Germinal center (tissue), 1 donor: ENCODE measurements around the gene RABEP1.

Experiments
- DNase-seq: peaks from one replicate; pipeline ENCODE4 v3.0.0; 2012; ENCODE audit warnings: mixed read lengths, low spot score

The RABEP1 gene

DNA sequence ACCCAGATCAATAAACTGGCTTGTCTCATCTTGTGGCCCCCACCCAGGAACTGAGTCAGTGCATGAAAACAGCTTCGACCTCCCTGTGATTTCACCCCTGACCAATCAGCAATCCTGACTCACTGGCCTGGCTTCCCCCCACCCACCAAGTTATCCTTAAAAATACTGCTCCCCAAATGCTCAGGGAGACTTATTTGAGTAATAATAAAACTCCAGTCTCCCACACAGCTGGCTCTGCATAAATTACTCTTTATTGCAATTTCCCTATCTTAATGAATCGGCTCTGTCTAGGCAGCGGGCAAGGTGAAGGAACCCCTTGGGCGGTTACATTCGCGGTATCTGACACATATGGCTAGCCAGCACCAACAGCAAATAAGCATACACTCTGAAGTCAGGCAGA lies 9.8 kb upstream of the RABEP1 start:
- no peak for DNase-seq

DNA sequence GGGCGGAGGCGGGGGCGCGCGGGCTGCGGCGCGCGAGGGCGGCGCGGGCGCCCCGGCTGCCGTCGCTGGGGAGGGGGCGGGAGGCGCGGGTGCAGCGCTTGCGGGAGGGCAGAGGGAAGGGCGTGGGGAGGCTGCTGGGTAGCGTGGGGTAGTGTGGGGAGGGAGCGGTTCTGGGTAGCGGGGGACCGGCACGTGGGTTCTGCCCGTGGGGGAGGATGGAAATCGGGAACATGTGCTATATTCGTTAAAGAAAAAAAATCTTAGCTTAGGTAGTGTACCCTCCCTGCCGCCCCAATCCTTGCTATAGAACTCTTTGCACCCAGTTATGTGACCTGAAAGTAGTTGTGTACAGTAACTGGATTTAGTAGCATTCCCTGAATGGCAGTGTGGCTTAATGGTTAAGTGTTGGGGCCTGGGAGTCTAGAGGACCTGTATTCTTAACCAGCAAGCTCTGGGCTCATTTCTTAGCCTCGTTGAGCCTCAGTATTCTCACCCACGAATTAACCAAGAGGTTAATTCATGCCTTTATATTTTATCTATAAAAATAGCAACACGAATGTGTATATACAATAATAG lies 646 bp downstream of the RABEP1 start:
- no peak for DNase-seq

DNA sequence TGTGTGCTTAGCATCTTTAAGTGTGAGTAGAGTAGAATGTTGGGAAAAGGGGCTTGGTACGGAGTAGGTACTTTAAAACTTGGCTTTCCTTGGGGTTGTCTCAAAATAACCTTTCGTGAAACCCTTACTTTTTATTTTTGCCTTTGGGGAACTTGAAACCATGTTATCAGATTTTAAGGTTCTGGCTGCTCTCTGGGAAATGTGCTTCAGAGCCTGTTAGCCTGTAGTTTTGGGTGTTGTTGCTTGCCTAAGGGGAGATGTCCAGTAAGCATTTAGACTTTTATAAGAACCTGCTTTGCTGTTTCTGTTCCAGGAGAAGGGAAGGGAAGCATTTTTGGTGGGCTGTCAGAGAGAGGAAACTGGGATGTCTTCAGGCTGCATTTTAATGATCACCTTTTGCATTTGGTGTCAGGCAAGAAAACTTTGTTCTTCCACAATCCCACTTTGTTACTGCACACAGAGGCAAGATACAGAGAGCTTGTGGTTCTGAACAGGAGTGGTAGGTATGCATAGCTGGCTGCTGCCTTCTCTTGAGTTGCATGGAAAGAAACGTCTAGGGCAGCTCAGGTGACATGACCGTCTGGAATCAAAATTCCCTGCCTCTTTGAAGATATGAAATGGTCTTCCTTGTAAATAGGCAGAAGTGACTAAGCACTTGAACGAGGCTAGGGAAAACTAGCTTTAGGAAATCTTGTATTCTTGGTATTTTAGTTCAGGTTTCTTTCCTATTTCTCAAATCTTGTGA lies 1.7 kb downstream of the RABEP1 start:
- no peak for DNase-seq

DNA sequence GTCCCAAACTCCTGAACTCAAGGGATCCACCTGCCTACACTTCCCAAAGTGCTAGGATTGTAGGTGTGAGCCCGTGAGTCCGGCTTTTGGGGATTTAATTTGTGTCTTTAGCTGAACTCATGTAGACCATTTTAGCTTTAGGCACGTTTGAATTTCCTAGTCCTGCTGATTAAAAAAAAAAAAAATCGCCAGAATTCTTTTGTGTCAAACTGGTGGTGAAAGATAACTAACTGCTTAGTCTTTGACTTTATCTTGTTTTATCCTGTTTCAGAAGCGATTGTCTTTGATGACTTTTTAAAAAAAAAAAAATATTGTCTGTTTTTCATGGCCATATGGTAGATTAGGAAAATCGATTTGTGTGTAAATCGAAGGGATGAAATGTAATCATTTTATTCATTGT lies 2.6 kb downstream of the RABEP1 start:
- DNase-seq: no peak

DNA sequence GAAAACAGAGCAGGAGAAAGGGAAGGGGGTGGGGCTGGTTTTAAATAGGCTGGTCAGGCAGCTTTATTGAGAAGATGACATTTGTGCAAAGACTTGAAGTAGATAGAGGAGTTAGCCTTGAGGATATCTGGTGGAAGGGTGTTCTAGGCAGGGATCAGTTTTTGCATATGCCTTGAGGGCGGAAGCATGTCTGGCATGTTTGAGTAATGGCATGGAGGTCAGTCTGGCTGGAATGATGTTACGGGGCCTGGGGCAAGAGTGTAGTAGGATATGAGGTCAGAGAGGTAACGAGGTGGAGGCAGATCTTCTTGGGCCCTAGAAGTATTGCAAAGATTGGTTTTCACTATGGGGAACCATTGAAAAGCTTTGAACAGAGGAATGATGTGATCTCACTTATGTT lies 4.8 kb downstream of the RABEP1 start:
- no peak for DNase-seq

DNA sequence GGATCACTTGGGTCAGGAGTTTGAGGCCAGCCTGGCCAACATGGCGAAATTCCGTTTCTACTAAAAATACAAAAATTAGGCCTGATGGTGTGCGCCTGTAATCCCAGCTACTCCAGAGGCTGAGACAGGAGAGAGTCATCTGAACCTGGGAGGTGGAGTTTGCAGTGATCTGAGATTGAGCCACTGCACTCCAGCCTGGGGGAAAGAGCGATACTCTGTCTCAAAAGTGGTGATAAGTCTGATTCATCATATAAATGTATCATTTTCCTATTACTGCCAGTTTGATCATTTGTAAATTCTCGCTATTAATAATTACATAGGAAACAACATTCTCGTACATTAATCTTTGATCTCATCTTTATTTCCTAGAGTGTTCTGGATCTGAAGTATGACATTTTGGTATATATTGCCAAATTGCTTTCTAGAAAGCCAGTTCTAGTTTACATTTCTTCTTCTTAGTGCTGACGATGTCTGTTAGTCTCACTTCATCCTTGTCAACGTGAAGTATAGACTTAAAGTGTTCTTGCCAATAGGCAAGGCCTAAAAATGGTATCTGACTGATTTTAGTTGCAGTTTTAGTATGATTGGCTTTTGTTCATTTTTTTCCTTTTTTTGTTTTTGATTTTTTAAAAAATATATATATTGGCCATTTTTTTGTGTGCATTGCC lies 9.7 kb downstream of the RABEP1 start:
- DNase-seq: no peak

DNA sequence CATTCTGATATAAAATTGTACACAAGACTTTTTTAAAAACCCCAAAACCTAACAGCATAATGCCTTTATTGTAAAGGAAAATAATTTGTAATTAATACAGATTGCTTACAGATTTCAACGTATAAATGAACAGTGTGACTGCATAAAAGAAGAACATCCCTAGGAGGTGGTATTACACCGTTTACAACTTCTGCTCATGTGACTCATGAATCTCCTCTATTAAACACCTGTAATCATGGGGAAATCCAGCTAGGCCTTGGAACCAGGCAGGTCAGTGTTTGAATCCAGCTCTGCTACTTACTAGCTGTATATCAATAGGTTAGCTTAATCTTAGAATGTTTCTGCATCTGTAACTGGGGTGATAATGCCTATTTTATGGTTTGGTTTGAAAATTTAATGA lies 15.2 kb downstream of the RABEP1 start:
- no peak for DNase-seq

DNA sequence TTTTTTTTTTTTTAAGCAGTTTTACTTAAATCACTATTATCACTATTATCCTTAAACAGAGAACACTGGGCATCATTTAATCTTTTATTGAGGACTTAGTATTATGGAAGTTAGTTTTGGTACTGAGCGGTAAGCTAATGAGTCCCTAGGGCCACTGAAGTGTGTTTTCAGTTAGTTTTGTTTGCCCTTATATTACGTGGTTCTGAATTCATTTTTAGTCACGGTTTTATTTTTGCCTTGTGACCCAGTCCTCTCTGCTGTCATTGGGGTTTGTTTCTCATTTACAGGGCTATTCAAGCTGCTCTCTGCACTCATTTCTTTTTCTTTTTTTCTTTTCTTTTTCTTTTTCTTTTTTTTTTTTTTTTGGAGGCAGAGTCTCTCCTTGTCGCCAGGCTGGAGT lies 17.3 kb downstream of the RABEP1 start:
- DNase-seq: no peak

DNA sequence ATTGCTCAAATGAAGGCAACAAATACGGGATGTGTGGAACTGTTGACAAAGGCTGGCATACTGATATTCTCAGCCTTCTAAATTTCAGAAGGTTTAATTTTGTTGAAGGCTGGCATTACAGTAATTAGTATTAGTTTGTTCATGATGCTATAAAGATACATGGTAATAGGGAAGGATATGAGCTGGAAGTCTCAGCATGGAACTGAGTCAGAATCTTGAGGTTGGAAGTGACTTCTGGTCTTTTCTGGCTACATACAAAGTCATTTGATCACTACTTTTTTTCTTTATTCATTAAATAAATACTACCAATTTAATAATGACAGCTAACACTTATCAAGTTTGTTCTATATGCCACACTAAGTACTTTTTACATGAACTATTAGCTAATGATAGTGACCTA lies 22.6 kb downstream of the RABEP1 start:
- DNase-seq: no peak

DNA sequence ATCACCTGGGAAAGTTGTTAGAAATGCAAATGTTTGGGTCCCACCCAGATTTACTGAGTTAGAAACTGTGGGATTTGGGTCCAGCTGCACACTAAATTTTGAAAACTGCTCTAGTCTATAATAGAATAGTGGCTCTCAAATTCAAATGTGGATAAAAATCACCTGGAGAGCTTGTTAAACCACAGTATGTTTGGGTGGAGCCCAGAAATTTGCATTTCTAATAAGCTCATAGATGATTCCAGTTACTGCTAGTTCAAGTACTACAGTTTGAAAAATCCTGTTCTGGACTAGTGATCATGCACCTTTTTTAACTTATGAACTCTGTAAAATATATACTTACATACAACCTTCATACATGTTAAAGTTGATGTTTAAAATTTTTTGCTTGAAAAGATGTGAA lies 27.8 kb downstream of the RABEP1 start:
- no peak for DNase-seq

DNA sequence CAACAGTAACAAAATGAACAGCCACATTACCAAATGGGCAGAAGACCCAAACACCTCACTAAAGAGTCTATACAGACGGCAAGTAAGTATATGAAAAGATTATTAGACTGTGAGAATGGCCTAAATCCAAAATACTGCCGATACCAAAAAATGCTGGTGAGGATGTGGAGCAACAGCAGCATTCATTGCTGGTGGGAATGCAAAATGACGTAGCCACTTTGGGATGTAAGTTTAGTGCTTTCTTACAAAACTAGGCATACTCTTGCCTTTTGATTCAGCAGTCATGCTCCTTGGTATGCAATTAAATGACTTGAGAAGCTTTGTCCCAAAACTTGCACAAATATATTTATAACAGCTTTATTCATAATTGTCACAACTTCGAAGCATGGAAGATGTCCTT lies 43.8 kb downstream of the RABEP1 start:
- DNase-seq: no peak

DNA sequence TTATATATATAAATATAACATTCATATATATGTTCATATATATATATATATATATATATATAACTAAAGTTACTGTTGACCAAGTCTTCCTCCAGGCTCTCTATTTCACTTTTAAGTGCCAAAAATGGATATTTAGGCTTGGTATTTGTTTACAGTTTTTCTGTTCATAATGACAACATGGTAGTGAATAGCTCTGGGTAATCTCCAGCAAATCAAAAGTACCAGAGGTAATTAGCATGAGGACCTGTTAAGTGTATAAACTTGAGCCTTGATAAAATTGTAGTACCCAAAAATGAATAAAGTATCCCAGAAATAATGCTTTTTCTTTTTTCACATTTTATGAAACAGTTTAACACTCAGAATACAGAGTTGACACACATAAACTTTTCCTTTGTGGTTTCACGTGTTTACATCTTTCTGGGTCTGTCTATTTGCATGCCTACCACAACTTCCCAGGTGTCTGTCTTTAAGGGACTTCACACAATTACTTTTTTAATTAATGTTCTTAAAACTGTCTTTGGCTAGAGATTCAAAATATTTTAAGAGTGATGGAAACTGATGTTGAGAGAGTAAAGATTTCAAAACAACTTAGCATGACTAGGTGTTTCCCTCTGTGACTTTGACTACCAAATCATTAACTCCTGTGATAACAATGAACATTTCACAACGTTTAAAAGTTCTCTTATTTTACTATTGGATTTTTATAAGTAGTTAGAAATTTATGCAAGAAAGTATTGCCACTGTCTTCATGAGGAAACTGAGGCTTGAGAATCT lies 47.9 kb downstream of the RABEP1 start:
- DNase-seq: peak; percentile 58

DNA sequence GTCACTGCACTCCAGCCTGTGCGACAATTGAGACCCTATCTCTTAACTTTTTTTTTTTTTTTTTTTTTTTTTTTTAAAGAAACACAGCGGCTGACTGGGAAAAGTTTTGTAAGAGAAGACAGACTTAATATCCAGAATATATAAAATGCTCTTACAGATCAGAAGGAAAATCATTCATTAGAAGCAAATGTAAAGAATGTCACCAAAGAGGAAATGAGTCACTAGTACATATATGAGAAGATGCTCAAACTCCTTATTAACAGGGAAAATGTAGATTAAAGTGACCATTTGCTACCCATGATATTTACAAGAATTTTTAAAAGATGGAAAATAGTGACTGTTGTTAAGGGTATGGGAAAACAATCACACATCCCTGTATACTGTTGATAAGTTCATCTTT lies 48.9 kb downstream of the RABEP1 start:
- DNase-seq: no peak

DNA sequence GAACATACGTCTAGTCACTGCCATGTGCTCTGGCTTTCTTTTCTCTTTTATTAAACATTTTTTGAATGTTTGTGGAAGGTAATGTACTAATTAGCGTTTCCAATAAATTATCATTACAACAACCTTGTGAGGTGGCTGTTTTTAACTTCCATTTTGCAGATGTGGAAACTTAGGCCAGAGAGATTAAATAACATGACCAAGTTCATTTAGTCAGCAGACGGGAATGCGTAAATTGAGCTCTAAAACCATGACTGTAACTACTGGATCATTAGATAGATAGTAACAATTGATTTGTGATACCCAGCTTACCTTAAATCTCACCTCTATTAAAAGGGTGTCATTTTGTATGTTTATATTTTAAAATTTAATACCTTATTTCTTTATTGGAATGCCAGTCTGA lies 49.4 kb downstream of the RABEP1 start:
- DNase-seq: no peak

DNA sequence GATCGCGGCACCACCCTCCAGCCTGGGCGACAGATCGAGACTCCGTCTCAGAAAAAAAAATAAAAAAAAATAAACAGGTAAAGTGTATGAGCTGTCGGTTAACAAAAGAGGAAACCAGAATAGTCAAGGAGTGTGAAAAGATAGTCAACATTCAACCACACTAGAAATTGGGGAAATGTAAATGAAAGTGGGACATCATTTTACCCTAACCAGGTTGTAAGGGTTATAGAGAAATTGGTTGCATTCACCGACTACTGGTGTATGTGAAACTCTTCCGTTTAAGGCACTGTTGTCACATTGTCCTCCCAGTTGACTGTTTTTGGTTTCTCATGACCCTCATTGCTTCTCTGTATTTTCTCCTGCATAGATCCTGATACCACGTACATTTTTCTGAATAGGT lies 62.8 kb downstream of the RABEP1 start:
- DNase-seq: no peak

DNA sequence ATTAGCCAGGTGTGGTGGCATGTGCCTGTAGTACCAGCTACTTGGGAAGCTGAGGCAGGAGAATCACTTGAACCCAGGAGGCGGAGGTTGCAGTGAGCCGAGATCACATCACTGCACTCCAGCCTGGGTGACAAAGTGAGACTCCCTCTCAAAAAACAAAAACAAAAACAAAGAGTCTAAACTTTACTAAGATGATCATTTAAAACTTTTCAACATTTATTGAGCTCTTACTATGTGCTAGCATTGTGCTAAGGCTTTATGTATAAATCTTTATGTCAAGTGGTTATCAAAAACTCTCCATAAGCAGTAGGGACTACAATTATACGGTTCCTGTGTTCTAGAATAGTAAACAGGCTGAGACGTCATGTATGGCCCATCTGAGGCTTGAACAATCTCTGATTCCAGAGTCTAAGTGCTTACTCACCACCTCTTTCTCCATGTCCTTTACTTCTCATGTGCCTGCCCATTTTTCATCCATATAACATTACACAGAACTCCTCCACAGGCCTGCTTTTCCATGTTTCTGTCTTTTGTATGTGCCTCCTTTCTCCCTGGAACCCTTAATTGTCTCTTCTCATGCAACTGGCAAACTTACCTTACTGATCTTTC lies 70.7 kb downstream of the RABEP1 start:
- no peak for DNase-seq

DNA sequence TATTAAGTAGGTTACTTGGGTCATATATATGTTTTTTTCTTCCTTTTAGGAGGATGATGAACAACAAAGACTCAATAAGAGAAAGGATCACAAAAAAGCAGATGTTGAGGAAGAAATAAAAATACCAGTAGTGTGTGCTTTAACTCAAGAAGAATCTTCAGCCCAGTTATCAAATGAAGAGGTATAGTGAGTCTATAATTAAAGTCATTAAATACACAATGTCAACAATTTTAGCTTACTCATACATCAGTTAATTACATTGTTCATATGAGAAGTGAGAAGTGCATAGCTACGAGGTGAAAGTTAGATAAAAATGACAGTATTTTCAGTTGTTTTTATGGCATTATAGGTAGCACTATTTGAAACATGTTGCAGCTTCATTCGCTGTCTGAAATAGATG lies 72.2 kb downstream of the RABEP1 start:
- DNase-seq: no peak

DNA sequence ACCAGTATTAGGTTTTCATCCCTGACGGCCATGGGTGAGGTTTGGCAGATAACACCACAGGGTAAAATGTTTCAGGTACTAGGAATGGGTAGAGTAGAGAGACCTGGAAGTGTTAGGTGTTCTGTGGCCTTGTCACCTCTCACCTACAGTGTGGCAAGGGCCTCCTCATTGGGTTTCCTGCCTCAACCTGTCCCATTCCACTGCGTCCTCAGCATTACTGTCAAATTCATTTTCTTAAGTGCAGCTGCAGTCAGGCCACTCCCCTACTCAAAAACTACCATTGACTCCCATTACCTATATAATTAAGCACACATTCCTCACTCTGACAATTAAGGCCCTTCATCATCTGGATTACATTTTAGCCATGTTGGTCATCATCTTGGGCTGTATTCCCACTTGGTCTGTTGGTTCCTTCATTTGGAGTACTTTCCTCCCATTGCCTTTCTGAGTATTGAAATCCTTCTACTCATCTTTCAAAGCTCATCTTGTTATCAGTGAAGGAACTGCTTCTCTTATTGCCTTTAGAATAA lies 72.9 kb downstream of the RABEP1 start:
- DNase-seq: no peak

DNA sequence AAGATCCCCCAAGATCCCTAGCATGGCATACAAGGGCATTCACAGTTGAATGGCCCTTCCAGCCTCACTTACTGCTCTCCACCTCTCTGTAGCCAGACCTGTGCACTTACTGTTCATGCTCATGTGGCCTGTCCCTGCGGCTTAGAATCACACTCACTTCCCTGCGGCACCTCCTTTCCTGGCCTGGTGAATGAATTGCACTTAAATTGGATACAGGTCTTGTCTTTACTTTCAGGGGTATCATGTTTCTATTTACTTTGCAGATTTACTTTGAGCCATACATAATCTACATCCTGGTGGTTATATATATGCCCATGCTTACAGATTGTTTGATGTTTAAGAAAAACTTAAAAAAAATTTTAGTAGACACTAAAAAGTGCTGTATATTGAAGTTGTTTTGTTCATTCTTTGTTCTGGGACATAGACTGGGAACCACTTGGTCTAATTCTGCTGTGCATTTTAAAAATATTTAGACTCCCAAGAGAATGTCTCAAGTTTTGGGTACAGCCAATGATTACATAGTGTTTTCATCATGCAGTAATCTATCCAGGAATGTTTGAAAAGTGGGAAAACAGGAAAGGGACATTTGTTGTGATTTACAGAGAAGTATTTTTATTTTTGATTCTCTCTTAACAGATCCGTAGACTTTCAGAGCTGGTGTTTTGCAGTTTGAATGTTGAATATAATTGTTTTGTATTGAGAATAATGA lies 73.5 kb downstream of the RABEP1 start:
- no peak for DNase-seq

DNA sequence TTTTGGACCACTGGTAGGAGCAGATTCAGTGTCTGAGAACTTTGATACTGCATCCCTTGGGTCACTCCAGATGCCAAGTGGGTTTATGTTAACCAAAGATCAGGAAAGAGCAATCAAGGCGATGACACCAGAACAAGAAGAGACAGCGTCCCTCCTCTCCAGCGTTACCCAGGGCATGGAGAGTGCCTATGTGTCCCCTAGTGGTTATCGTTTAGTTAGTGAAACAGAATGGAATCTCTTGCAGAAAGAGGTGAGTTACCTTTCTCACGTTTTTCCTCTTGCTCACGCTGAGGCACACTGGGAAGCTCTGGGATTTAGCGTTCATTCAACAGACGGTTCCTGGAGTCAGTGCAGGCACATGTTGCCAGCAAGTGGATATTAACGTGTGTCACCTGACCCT lies 79.3 kb downstream of the RABEP1 start:
- DNase-seq: no peak

DNA sequence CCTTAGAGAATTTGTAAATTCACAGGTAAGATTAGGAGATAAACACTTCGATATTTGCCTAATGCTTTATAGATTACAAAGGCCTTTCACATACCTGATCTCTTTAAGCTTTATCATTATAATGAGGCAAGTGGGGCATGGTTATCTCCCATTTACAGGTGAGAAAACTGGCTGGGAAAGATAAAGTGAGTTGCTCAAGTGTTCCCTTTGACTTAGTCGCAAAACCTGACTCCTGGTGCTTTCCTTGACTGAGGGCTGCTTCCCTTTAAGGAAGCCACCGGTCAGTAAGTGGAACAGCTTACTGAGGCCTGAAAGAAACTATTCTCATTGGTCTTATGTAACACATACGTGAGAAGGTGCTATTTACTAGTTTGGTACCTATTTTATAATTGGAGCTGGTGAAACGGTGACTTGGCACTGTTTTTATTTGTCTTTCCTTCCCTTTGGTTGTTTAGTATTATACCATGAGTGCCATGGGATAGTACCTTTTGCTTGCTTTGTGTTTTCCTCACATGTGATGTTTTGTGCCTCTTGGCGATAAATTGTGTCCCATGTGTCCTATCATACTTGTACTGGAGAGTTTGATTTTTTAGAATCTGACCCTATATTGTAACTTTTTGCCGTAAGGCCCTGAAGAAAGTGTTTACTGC lies 80.2 kb downstream of the RABEP1 start:
- no peak for DNase-seq
